ENCODE measurements around the gene NFKBIL1.

Gene NFKBIL1

GRCh38 chr6:31532644-31533454, 14.6 kb upstream of the NFKBIL1 start:
- no peak for TF ChIP-seq Cebpa-rat (IDR thresholded peaks at IDR 0.05)
- H3K27me3 ChIP-seq, result no peaks in the 10 kb centered on the region
- peaks cover 83 to 100% (median 92%) of the 10 kb centered on the region in 11 experiments for H4K20me1 ChIP-seq
- H3K36me3 ChIP-seq, result peaks cover 83 to 90% (median 85%) of the 10 kb centered on the region in 11 experiments
- no peak overlapping the region for H3K4me3 ChIP-seq
- H3K9ac ChIP-seq, result no peak overlapping the region
- peaks cover 0 to 38% (median 13%) of the 10 kb centered on the region in 10 experiments; a peak in 12 of 20 replicates for H3K4me1 ChIP-seq
- H3K9me3 ChIP-seq (replicated peaks in 1 of 11), result no peaks in the 10 kb centered on the region
- no peak overlapping the region for H3K27ac ChIP-seq
- no peak overlapping the region for H3K4me2 ChIP-seq

GRCh38 chr6:31533455-31533841, 14.0 kb upstream of the NFKBIL1 start:
- Histone ChIP-seq H3K4me2 (no peak overlapping the region), H3K27ac (no peak overlapping the region), H3K4me3 (no peak overlapping the region), H3K27me3 (no peaks in the 10 kb centered on the region), H3K9me3 (replicated peaks in 1 of 11) (no peaks in the 10 kb centered on the region), H3K4me1 (peaks cover 4 to 44% (median 17%) of the 10 kb centered on the region in 10 experiments), H3K36me3 (peaks cover 89 to 96% (median 91%) of the 10 kb centered on the region in 11 experiments), H4K20me1 (peaks cover 89 to 100% (median 97%) of the 10 kb centered on the region in 11 experiments), H3K9ac (peak overlapping the region in 1 of 11 experiments; percentile 60; a peak in 1 of 22 replicates)
- no peak for TF ChIP-seq Cebpa-rat (IDR thresholded peaks at IDR 0.05)

GRCh38 chr6:31534011-31534410, 13.4 kb upstream of the NFKBIL1 start:
- Histone ChIP-seq H3K27me3 (no peaks in the 10 kb centered on the region), H3K27ac (no peak overlapping the region), H4K20me1 (peaks cover 95 to 100% (median 99%) of the 10 kb centered on the region in 11 experiments), H3K4me2 (no peak overlapping the region), H3K4me1 (peaks cover 9 to 50% (median 23%) of the 10 kb centered on the region in 10 experiments), H3K4me3 (no peak overlapping the region), H3K9me3 (replicated peaks in 1 of 11) (no peaks in the 10 kb centered on the region), H3K9ac (peak overlapping the region in 3 of 11 experiments; percentile 1 to 60 (median 17); a peak in 3 of 22 replicates), H3K36me3 (peaks cover 95 to 100% (median 97%) of the 10 kb centered on the region in 11 experiments)
- no peak for TF ChIP-seq Cebpa-rat (IDR thresholded peaks at IDR 0.05)

- Histone ChIP-seq H3K4me1 (peaks cover 15 to 56% (median 29%) of the 10 kb centered on the region in 10 experiments), H3K9ac (peak overlapping the region in 3 of 11 experiments; percentile 1 to 19 (median 5); a peak in 1 of 22 replicates), H3K27me3 (no peaks in the 10 kb centered on the region), H3K36me3 (peaks cover 98 to 100% (median 99%) of the 10 kb centered on the region in 11 experiments), H3K9me3 (replicated peaks in 1 of 11) (no peaks in the 10 kb centered on the region), H3K4me2 (no peak overlapping the region; a peak in 1 of 22 replicates), H4K20me1 (peaks cover 96 to 100% (median 99%) of the 10 kb centered on the region in 11 experiments), H3K27ac (no peak overlapping the region), H3K4me3 (no peak overlapping the region)
- no peak for TF ChIP-seq Cebpa-rat (IDR thresholded peaks at IDR 0.05)
Observed at GRCh38 chr6:31534521-31535040, 12.8 kb upstream of the NFKBIL1 start.

- Histone ChIP-seq H4K20me1 (peaks cover 98 to 100% (median 100%) of the 10 kb centered on the region in 11 experiments), H3K36me3 (peaks cover 97 to 100% (median 99%) of the 10 kb centered on the region in 11 experiments), H3K4me2 (peak overlapping the region in 1 of 11 experiments; percentile 91; a peak in 1 of 22 replicates), H3K4me3 (no peak overlapping the region), H3K27me3 (no peaks in the 10 kb centered on the region), H3K27ac (no peak overlapping the region), H3K9ac (peak overlapping the region in 4 of 11 experiments; percentile 3 to 33 (median 17); a peak in 8 of 22 replicates), H3K4me1 (peaks cover 26 to 64% (median 38%) of the 10 kb centered on the region in 10 experiments), H3K9me3 (replicated peaks in 1 of 11) (no peaks in the 10 kb centered on the region)
- no peak for TF ChIP-seq Cebpa-rat (IDR thresholded peaks at IDR 0.05)
Observed at GRCh38 chr6:31535538-31536324, 11.7 kb upstream of the NFKBIL1 start.

- H3K4me1 ChIP-seq, result peaks cover 39 to 77% (median 48%) of the 10 kb centered on the region in 10 experiments
- H4K20me1 ChIP-seq, result peaks cover 72 to 75% (median 73%) of the 10 kb centered on the region in 11 experiments
- H3K27me3 ChIP-seq, result no peaks in the 10 kb centered on the region
- H3K27ac ChIP-seq, result peak overlapping the region in 1 of 11 experiments; percentile 1; a peak in 1 of 22 replicates
- no peaks in the 10 kb centered on the region for H3K9me3 ChIP-seq (replicated peaks in 1 of 11)
- peak overlapping the region; percentile 91 to 99 (median 96) for H3K9ac ChIP-seq
- TF ChIP-seq Cebpa-rat (IDR thresholded peaks at IDR 0.05), result no peak
- H3K4me2 ChIP-seq, result peak overlapping the region; percentile 91 to 99 (median 98)
- peak overlapping the region; percentile 74 to 91 (median 86); a peak in 19 of 20 replicates for H3K4me3 ChIP-seq
- peaks cover 67 to 72% (median 69%) of the 10 kb centered on the region in 11 experiments for H3K36me3 ChIP-seq
Observed at GRCh38 chr6:31538805-31539400, 8.5 kb upstream of the NFKBIL1 start.

GRCh38 chr6:31540640-31541039, 6.8 kb upstream of the NFKBIL1 start:
- Histone ChIP-seq H3K9me3 (replicated peaks in 1 of 11) (no peaks in the 10 kb centered on the region), H3K27ac (peak overlapping the region; percentile 92 to 99 (median 97); a peak in 21 of 22 replicates), H3K4me2 (peak overlapping the region; percentile 91 to 99 (median 98)), H3K4me3 (peak overlapping the region; percentile 74 to 91 (median 86)), H3K36me3 (peaks cover 50 to 54% (median 52%) of the 10 kb centered on the region in 11 experiments), H3K27me3 (no peaks in the 10 kb centered on the region), H3K9ac (peak overlapping the region; percentile 91 to 99 (median 96)), H3K4me1 (peaks cover 52 to 76% (median 61%) of the 10 kb centered on the region in 10 experiments), H4K20me1 (peaks cover 54 to 58% (median 56%) of the 10 kb centered on the region in 11 experiments)
- no peak for TF ChIP-seq Cebpa-rat (IDR thresholded peaks at IDR 0.05)

- H3K4me1 ChIP-seq, result peaks cover 57 to 76% (median 64%) of the 10 kb centered on the region in 10 experiments
- TF ChIP-seq Cebpa-rat (IDR thresholded peaks at IDR 0.05), result no peak
Observed at GRCh38 chr6:31541059-31541657, 6.2 kb upstream of the NFKBIL1 start.

More at GRCh38 chr6:31541059-31541657, 6.2 kb upstream of the NFKBIL1 start:
- H3K27ac ChIP-seq, result peak overlapping the region; percentile 92 to 99 (median 97)
- peaks cover 44 to 49% (median 47%) of the 10 kb centered on the region in 11 experiments for H3K36me3 ChIP-seq
- H3K9ac ChIP-seq, result peak overlapping the region; percentile 91 to 99 (median 96)
- H3K27me3 ChIP-seq, result no peaks in the 10 kb centered on the region
- H3K4me2 ChIP-seq, result peak overlapping the region; percentile 91 to 99 (median 98)
- H4K20me1 ChIP-seq, result peaks cover 49 to 53% (median 51%) of the 10 kb centered on the region in 11 experiments
- no peaks in the 10 kb centered on the region for H3K9me3 ChIP-seq (replicated peaks in 1 of 11)
- peak overlapping the region; percentile 74 to 91 (median 86) for H3K4me3 ChIP-seq

Measured in BLaER1 treated with 17β-estradiol and CSF1 and Interleukin-3, amounts not matched to agents 10 nM and 100 nM (cell line).